NOMO-1 treated with DMSO at 0.1 percent for 48 hours (cell line): Measurements from ENCODE around the gene SCAF11.

Experiments used
- DNase-seq: peaks from one replicate; lab custom pipeline; 2025; ENCODE audit not compliant: unreplicated experiment; lab: John Stamatoyannopoulos, UW

SCAF11 gene

GRCh38 chr12:45933504-45933903 is 56.9 kb downstream of the SCAF11 start:
- DNase-seq = no peak

GRCh38 chr12:45930369-45930768 is 60.0 kb downstream of the SCAF11 start:
- DNase-seq = no peak

- no peak for DNase-seq
Measured at GRCh38 chr12:45928309-45928708, 62.1 kb downstream of the SCAF11 start.

GRCh38 chr12:45918818-45919217 is 71.6 kb downstream of the SCAF11 start:
- DNase-seq = no peak

- DNase-seq = no peak
Measured at GRCh38 chr12:45915405-45915804, 75.0 kb downstream of the SCAF11 start.

GRCh38 chr12:45914090-45914489 is 76.3 kb downstream of the SCAF11 start:
- DNase-seq = no peak

GRCh38 chr12:45913631-45914030 is 76.7 kb downstream of the SCAF11 start:
- DNase-seq = no peak

- DNase-seq = no peak
Measured at GRCh38 chr12:45912774-45913173, 77.6 kb downstream of the SCAF11 start.

- no peak for DNase-seq
Measured at GRCh38 chr12:45909041-45909713, 81.2 kb downstream of the SCAF11 start.

- peak; percentile 71 for DNase-seq
Measured at GRCh38 chr12:45907955-45908354, 82.4 kb downstream of the SCAF11 start.

GRCh38 chr12:45898094-45898493 is 92.3 kb downstream of the SCAF11 start:
- no peak for DNase-seq

- no peak for DNase-seq
Measured at GRCh38 chr12:45895961-45896360, 94.4 kb downstream of the SCAF11 start.

GRCh38 chr12:45893240-45893639 is 97.1 kb downstream of the SCAF11 start:
- DNase-seq = no peak

GRCh38 chr12:45890276-45890675 is 100.1 kb downstream of the SCAF11 start:
- no peak for DNase-seq

- DNase-seq = no peak
Measured at GRCh38 chr12:45887544-45887943, 102.8 kb downstream of the SCAF11 start.

- no peak for DNase-seq
Measured at GRCh38 chr12:45886685-45887084, 103.7 kb downstream of the SCAF11 start.

GRCh38 chr12:45883187-45883586 is 107.2 kb downstream of the SCAF11 start:
- DNase-seq = no peak

- no peak for DNase-seq
Measured at GRCh38 chr12:45880533-45880932, 109.8 kb downstream of the SCAF11 start.

GRCh38 chr12:45879363-45879895 is 110.9 kb downstream of the SCAF11 start:
- DNase-seq = no peak

GRCh38 chr12:45878630-45879255 is 111.6 kb downstream of the SCAF11 start:
- DNase-seq = no peak

- DNase-seq = no peak
Measured at GRCh38 chr12:45877069-45877468, 113.3 kb downstream of the SCAF11 start.

GRCh38 chr12:45872446-45872845 is 117.9 kb downstream of the SCAF11 start:
- DNase-seq = no peak
